Immature natural killer cell (primary cell): ENCODE results near the gene ACP2. TPM values are rescaled to one million over a fixed set of nuclear protein-coding genes. Genes with fewer than 3 reads are reported as not detected.

Experiments
- DNase-seq, 3 donors: peaks; one replicate each; pipeline ENCODE4 v3.0.0; 2022; ENCODE audit warnings: mixed read lengths in 1 of 3
- H3K27ac Mint-ChIP-seq, 6 donors: one replicate each; pipeline ENCODE4 v1.8.0; 2020; ENCODE audit warnings: mixed read lengths in 6 of 6, mild to moderate bottlenecking in 5 of 6, inconsistent platforms in 4 of 6, moderate library complexity in 3 of 6
- H3K27me3 Mint-ChIP-seq, 3 donors: one replicate each; pipeline ENCODE4 v1.8.0; 2020 to 2021; ENCODE audit warnings: low read depth in 3 of 3, mild to moderate bottlenecking in 3 of 3, mixed read lengths in 3 of 3, moderate library complexity in 3 of 3, inconsistent platforms in 1 of 3
- H3K36me3 Mint-ChIP-seq, 3 donors: one replicate each; pipeline ENCODE4 v1.8.0; 2020; ENCODE audit warnings: mixed read lengths in 3 of 3, inconsistent platforms in 2 of 3, mild to moderate bottlenecking in 2 of 3
- H3K4me1 Mint-ChIP-seq, 2 donors: one replicate each; pipeline ENCODE4 v1.8.0; 2020; ENCODE audit warnings: inconsistent platforms in 2 of 2, mild to moderate bottlenecking in 2 of 2, mixed read lengths in 2 of 2, moderate library complexity in 1 of 2
- H3K4me3 Mint-ChIP-seq, 5 donors: one replicate each; pipeline ENCODE4 v1.8.0; 2020; ENCODE audit warnings: mild to moderate bottlenecking in 5 of 5, mixed read lengths in 5 of 5, inconsistent platforms in 3 of 5, moderate library complexity in 3 of 5
- H3K9me3 Mint-ChIP-seq, 6 donors: one replicate each; pipeline ENCODE4 v1.8.0; 2020; ENCODE audit warnings: mild to moderate bottlenecking in 6 of 6, mixed read lengths in 6 of 6, inconsistent platforms in 4 of 6, moderate library complexity in 3 of 6
- polyA plus RNA-seq, 3 donors: library from polyadenylated mRNA; unstranded; fragments of 300-500 nt; fragmentation: Illumina TruSeq; gene quantifications; one replicate each; pipeline ENCODE4 v1.2.3, GENCODE V29; 2021

The ACP2 gene
- polyA plus RNA-seq, 3 donors from 2014 or later = 6.6 to 20.1 (median 19.2) TPM

DNA sequence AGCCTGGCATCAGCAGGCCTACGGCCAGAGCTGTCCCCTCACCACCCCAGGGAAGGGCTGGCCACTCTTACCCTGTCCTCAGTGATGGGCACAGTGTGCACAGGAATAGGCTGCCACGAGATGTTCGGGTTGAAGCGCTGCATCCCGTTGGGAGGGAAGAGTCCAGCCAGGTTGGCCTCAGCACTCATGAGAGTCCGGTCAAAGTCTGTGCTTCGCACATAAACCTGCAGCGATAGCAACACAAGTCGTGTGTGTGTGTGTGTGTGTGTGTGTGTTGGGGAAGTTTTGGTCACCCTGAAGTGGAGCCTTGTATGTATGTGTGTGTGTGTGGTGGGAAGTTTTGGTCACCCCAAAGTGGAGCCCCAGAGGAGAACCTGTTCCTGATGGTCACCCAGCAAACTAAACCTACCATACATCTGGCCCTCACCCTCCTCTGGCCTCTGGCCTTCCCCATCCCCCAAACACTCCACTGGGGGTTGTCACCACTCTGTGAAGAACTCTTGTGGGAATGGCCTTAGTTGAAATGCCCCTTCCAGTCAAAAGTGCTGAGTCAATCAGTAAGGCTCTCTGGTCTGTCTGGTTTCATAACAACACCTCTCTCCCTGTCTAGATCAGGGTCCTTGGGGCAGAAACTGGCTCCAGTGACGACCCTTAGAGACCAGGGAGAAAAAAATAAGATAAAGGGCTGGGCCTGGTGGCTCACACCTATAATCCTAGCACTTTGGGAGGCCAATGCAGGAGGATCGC is 2.8 kb downstream of the ACP2 start:
- H3K36me3 Mint-ChIP-seq = peaks cover 10 to 27% (median 17%) of the 10 kb centered on the region in 3 donors
- no peak overlapping the region for H3K4me3 Mint-ChIP-seq
- H3K9me3 Mint-ChIP-seq = no peaks in the 10 kb centered on the region
- H3K4me1 Mint-ChIP-seq = peaks cover 28 to 30% of the 10 kb centered on the region in 2 donors
- no peak for DNase-seq
- H3K27me3 Mint-ChIP-seq = no peaks in the 10 kb centered on the region
- H3K27ac Mint-ChIP-seq = no peak overlapping the region

DNA sequence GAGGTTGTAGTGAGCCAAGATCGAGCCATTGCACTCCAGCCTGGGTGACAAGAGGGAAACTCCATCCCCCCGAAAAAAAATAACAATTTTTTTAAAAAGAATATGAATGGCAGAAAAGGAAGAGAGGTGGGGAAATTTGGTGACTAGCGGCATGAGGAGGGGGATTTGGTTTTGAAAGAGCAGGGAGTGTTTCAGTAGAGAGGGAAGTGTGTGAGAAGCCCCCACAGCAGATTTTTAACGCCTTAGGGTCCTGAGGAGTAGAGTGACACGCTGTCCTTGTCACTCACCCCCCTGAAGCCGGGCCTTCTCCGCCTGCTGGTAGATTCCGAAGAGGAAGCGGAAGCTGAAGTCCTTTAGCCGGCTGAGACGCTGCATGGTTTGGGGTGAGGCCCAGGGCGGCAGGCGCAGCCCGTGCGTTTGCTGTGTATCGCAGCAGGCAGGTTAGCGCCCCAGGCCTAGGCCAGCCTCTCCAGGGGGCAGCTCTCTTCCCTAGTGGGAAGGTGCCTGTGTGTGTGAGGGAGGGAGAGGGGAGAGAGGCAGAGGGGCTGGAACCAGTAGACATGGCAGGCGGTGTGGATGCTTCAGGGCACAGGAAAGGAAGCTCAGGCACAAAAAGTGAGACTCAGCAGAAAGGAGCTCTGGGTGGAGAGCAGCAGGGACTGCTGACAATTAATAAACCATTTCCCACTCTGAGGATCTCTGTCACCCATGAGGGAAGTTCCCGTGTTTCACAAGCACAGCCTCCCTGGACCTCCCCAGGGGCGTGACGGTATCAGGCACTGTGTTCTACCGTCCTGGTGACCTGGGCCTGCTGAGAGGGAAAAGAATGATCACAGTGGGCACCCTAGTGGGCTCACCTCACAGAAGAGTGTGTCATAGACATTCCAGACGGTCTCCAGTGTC is 3.9 kb downstream of the ACP2 start:
- no peak for DNase-seq
- Mint-ChIP-seq H3K4me1 (peaks cover 24 to 30% of the 10 kb centered on the region in 2 donors), H3K36me3 (peaks cover 10 to 34% (median 24%) of the 10 kb centered on the region in 3 donors), H3K27me3 (no peaks in the 10 kb centered on the region), H3K27ac (no peak overlapping the region), H3K9me3 (no peaks in the 10 kb centered on the region), H3K4me3 (no peak overlapping the region)

DNA sequence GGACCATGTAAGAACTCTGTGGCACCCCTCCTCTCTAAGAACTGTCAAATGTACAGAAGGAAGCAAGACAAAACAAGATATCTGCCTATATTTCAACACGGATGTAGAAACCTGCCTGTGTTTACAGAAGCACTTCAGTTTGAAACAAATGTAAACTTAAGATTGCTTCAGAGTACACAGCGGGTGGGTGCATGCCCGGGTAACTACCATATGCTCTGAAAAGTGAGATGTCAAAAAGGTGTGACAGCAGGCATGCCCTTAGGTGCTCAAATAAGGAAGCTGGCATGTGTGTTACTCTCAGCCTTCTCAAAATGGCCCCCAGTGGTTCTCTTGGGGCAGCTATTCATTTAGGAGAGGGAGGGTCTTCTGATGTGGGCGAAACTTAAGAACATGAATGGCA is 5.2 kb downstream of the ACP2 start:
- peaks cover 10 to 35% (median 25%) of the 10 kb centered on the region in 3 donors for H3K36me3 Mint-ChIP-seq
- no peaks in the 10 kb centered on the region for H3K9me3 Mint-ChIP-seq
- H3K27ac Mint-ChIP-seq = peak overlapping the region in 2 of 6 donors; percentile 40 to 62
- H3K4me1 Mint-ChIP-seq = peaks cover 12 to 17% of the 10 kb centered on the region in 2 donors
- H3K4me3 Mint-ChIP-seq = no peak overlapping the region
- DNase-seq = no peak
- H3K27me3 Mint-ChIP-seq = no peaks in the 10 kb centered on the region

DNA sequence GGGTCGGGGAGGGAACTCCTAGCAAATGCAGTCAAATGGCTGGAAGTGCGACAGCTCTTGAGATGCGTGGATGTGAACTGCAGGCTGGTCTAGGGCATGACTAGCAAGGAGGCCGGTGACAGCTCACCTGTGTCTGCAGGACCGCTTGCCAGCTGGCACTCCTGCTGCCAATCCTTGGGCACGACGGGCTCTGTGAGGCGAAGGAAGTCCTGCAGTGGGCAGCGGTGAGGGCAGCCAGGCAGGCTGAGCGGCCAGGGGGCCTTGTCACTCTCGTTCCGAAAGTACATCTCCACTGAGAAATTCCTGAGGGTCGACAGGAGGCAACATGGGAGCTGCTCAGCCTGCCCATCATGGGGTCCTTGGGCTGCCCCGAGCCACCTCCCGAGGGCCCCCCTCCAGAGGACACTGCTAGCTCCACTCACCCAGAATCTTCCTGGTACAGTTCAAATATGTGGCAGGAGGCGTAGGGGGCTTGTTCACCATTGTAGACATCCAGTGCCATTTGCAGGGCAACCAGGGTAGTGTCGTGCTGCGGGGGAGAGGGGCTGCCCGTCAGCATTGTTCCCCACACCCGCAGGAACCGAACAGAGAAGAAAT is 5.9 kb downstream of the ACP2 start:
- Mint-ChIP-seq H3K4me3 (no peak overlapping the region), H3K36me3 (peaks cover 10 to 35% (median 25%) of the 10 kb centered on the region in 3 donors), H3K27ac (no peak overlapping the region), H3K9me3 (no peaks in the 10 kb centered on the region), H3K4me1 (peaks cover 4 to 10% of the 10 kb centered on the region in 2 donors), H3K27me3 (no peaks in the 10 kb centered on the region)
- no peak for DNase-seq

DNA sequence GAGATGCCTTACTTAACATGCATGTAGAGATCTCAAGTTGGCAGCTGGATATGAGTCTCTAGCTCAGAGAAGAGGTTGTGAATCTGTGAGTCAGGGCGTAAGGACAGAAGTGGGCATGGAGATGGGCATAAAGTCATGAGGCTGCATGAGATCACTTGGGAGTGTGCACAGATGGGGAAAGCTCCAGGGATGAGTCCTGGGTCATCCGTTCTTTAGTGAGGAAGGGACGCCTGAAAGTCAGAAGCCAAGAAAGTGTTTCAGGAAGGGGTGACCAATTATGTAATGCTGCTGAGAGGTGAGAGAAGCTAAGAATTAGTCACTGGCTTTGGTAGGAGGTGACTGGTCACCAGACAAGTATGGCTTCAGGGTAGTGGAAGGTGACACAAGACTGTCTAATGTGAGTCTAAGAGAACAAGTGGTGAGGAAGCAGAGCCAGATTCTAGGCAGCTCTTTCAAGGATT is 6.7 kb downstream of the ACP2 start:
- peak overlapping the region in 2 of 6 donors; percentile 1 to 8 for H3K27ac Mint-ChIP-seq
- DNase-seq = no peak
- peaks cover under 1 to 2% of the 10 kb centered on the region in 2 donors for H3K4me1 Mint-ChIP-seq
- peaks cover 10 to 37% (median 25%) of the 10 kb centered on the region in 3 donors for H3K36me3 Mint-ChIP-seq
- H3K27me3 Mint-ChIP-seq = no peaks in the 10 kb centered on the region
- H3K4me3 Mint-ChIP-seq = no peak overlapping the region
- no peaks in the 10 kb centered on the region for H3K9me3 Mint-ChIP-seq

DNA sequence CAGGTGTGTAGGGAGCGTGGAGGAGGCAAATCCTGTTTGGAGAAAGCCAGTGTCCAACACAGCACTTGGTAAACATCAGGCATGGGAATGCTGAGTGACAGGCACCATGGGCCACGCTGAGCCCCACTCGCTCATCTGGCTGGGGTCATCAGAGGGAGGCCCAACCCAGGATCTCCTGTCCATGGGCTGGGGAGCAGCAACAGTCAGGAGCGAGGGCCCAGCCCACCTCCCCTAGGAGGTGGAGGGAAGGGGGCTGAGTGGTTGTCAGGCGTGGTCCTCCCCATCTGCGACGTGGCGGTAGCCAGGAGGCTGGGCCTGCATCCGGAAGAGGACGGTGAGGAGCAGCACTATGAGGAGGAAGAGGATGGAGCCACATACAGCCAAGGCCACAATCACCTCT is 8.8 kb downstream of the ACP2 start:
- Mint-ChIP-seq H3K36me3 (peaks cover 14 to 45% (median 25%) of the 10 kb centered on the region in 3 donors), H3K27me3 (peaks cover 0 to under 1% (median 0%) of the 10 kb centered on the region in 3 donors), H3K9me3 (no peaks in the 10 kb centered on the region), H3K4me3 (no peak overlapping the region), H3K4me1 (peaks cover 0 to 4% of the 10 kb centered on the region in 2 donors), H3K27ac (no peak overlapping the region)
- no peak for DNase-seq

DNA sequence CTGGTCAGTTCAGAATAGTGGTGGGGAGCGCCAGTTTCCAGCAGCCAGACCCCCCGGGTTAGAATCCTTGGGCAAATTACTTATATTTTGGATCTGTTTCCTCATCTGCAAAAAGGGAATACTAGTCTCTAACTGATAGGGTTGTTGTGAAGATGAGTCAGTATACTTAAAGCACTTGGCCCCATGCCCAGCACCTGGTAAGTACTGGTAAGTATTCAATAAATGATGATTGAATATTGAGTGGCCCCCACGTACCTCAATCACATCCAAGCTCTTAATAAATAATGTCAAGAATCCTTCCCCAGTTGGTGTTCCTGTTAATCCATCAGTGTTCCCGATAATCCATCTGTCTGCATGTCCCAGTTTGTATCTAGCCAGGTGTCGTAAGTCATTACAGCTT is 12.1 kb downstream of the ACP2 start:
- no peaks in the 10 kb centered on the region for H3K9me3 Mint-ChIP-seq
- no peak for DNase-seq
- no peak overlapping the region for H3K4me3 Mint-ChIP-seq
- peaks cover 6 to 25% (median 13%) of the 10 kb centered on the region in 3 donors for H3K36me3 Mint-ChIP-seq
- peak overlapping the region in 4 of 6 donors; percentile 1 to 73 (median 43) for H3K27ac Mint-ChIP-seq
- peaks cover 0 to 2% (median 0%) of the 10 kb centered on the region in 3 donors for H3K27me3 Mint-ChIP-seq
- peaks cover 2 to 12% of the 10 kb centered on the region in 2 donors for H3K4me1 Mint-ChIP-seq

DNA sequence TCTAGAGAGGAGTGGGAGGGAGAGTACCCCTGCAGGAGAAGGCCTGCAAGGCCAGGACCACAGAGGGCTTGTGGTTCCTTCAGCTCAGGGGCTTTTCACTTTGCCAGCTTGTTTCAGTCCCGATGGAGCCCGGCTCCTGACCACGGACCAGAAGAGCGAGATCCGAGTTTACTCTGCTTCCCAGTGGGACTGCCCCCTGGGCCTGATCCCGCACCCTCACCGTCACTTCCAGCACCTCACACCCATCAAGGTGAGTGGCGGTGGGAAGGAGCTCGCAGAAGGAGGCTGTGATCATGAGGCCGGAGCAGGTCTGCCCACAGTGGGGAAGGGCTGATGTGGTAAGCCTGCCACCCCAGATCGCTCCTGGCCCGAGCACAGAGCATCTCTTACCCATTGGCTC is 13.5 kb downstream of the ACP2 start:
- Mint-ChIP-seq H3K9me3 (no peaks in the 10 kb centered on the region), H3K4me3 (no peak overlapping the region), H3K4me1 (peaks cover 2 to 12% of the 10 kb centered on the region in 2 donors), H3K27me3 (peaks cover 0 to 2% (median 0%) of the 10 kb centered on the region in 3 donors), H3K27ac (peak overlapping the region in 4 of 6 donors; percentile 60 to 92 (median 74)), H3K36me3 (peaks cover 6 to 23% (median 9%) of the 10 kb centered on the region in 3 donors)
- no peak for DNase-seq

GRCh38 chr11:47234669-47235100 is 13.9 kb downstream of the ACP2 start:
- peak; percentile 36 to 58 (median 54) for DNase-seq
- no peaks in the 10 kb centered on the region for H3K9me3 Mint-ChIP-seq
- peaks cover 2 to 12% of the 10 kb centered on the region in 2 donors for H3K4me1 Mint-ChIP-seq
- H3K27me3 Mint-ChIP-seq = peaks cover 0 to 2% (median 0%) of the 10 kb centered on the region in 3 donors
- peak overlapping the region in 1 of 5 donors; percentile 10 for H3K4me3 Mint-ChIP-seq
- H3K27ac Mint-ChIP-seq = peak overlapping the region in 5 of 6 donors; percentile 33 to 92 (median 83)
- peaks cover 1 to 19% (median 9%) of the 10 kb centered on the region in 3 donors for H3K36me3 Mint-ChIP-seq

GRCh38 chr11:47233989-47234668 is 14.5 kb downstream of the ACP2 start:
- Mint-ChIP-seq H3K27me3 (peaks cover 0 to 2% (median 0%) of the 10 kb centered on the region in 3 donors), H3K27ac (peak overlapping the region in 4 of 6 donors; percentile 76 to 92 (median 84)), H3K4me1 (peaks cover 2 to 12% of the 10 kb centered on the region in 2 donors), H3K4me3 (peak overlapping the region in 1 of 5 donors; percentile 10), H3K9me3 (no peaks in the 10 kb centered on the region), H3K36me3 (peaks cover 0 to 21% (median 11%) of the 10 kb centered on the region in 3 donors)
- DNase-seq = no peak

DNA sequence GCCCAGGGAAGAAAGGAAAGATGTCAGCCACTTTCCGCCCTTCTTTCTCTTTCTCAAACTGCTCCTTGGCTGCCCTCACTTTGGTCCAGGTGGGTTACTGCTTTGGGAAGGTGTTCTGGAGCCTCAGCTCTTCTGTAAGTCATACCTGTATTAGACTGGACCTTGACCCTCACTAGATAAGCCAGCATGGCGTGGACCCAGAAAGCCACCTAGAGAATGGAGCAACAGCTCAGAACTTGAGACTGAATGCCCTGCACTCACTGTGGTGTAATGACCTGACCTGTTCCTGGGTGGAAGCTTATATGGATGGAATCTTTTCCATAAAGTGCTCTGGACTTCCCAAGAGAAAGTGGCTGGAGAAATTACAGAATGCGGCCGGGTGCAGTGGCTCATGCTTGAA is 15.6 kb downstream of the ACP2 start:
- no peak for DNase-seq
- Mint-ChIP-seq H3K27me3 (peaks cover 0 to 2% (median 0%) of the 10 kb centered on the region in 3 donors), H3K9me3 (no peaks in the 10 kb centered on the region), H3K4me1 (peaks cover 2 to 12% of the 10 kb centered on the region in 2 donors), H3K36me3 (peaks cover 0 to 25% (median 14%) of the 10 kb centered on the region in 3 donors), H3K4me3 (no peak overlapping the region), H3K27ac (no peak overlapping the region)

GRCh38 chr11:47229161-47229560 is 19.5 kb downstream of the ACP2 start:
- H3K4me3 Mint-ChIP-seq = no peak overlapping the region
- H3K9me3 Mint-ChIP-seq = no peaks in the 10 kb centered on the region
- H3K27me3 Mint-ChIP-seq = peaks cover 0 to 2% (median 0%) of the 10 kb centered on the region in 3 donors
- H3K36me3 Mint-ChIP-seq = peaks cover 0 to 16% (median 10%) of the 10 kb centered on the region in 3 donors
- DNase-seq = no peak
- H3K4me1 Mint-ChIP-seq = peaks cover 8 to 17% of the 10 kb centered on the region in 2 donors
- H3K27ac Mint-ChIP-seq = peak overlapping the region in 2 of 6 donors; percentile 40 to 55
